Panc1 (cell line): Measurements from ENCODE around the gene NFIB. TPM values are rescaled to one million over a fixed set of nuclear protein-coding genes. Genes with fewer than 3 reads are reported as not detected.

Experiments used
- ATAC-seq: fragments of 200-7000 bp; cut with Tn5 transposase; 2 replicates; pipeline ENCODE4 v1.9.1; 2020; ENCODE audit warnings: mild to moderate bottlenecking, moderate library complexity
- BruUV-seq: library from RNA; stranded (reverse); fragments of 400-500 nt; replicated peaks from 2 replicates; lab custom pipeline; 2021; lab: Mats Ljungman, UMichigan
- CTCF ChIA-PET: fragments of 300-600 bp; sonication (Branson Sonifier 250); formaldehyde crosslinking; loops from one replicate; lab custom pipeline; 2022; ENCODE audit warnings: antibody characterized with exemption; lab: Charles Lee
- POLR2A ChIA-PET: fragments of 300-600 bp; sonication (Branson Sonifier 250); formaldehyde crosslinking; loops from one replicate; lab custom pipeline; 2022; ENCODE audit warnings: antibody characterized with exemption; lab: Charles Lee
- DNase-seq: peaks from one replicate; pipeline ENCODE4 v3.0.0-alpha.2; 2010; ENCODE audit warnings: low read depth, low spot score
- H3K27ac ChIP-seq: 2 replicates; pipeline ENCODE4 v1.5.1; 2011; ENCODE audit warnings: mild to moderate bottlenecking, low read length, inconsistent platforms
- H3K27me3 ChIP-seq: fragments of 200-500 bp; sonication (Bioruptor generic); 2 replicates; pipeline ENCODE4 v1.6.0; 2014; ENCODE audit warnings: low read length, inconsistent platforms; ENCODE audit not compliant: control insufficient read depth, insufficient read depth
- H3K36me3 ChIP-seq: fragments of 200-500 bp; sonication (Bioruptor generic); 2 replicates; pipeline ENCODE4 v1.5.1; 2014; ENCODE audit warnings: inconsistent platforms, mild to moderate bottlenecking, low read length, moderate library complexity; ENCODE audit not compliant: control insufficient read depth, insufficient read depth
- H3K4me1 ChIP-seq: 2 replicates; pipeline ENCODE4 v1.5.1; 2011; ENCODE audit warnings: inconsistent platforms, mild to moderate bottlenecking, low read length, moderate library complexity; ENCODE audit not compliant: control insufficient read depth, insufficient read depth
- H3K4me3 ChIP-seq, 2 experiments: 2 replicates each; pipeline ENCODE4 v1.5.1; 2011 to 2012; ENCODE audit warnings: low read depth in 2 of 2, low read length in 2 of 2, mild to moderate bottlenecking in 2 of 2, inconsistent platforms in 1 of 2, moderate library complexity in 1 of 2
- H3K9me3 ChIP-seq: fragments of 200-500 bp; sonication (Bioruptor generic); 2 replicates; pipeline ENCODE4 v1.5.1; 2014; ENCODE audit warnings: low read depth, mild to moderate bottlenecking, inconsistent platforms, low read length, moderate library complexity; ENCODE audit not compliant: control insufficient read depth, insufficient read depth
- POLR2AphosphoS5 ChIP-seq: IDR thresholded peaks from 2 replicates; pipeline ENCODE4 v1.6.1; 2012; ENCODE audit warnings: mild to moderate bottlenecking, low read depth, low read length, moderate library complexity
- SIN3A ChIP-seq: IDR thresholded peaks from 2 replicates; pipeline ENCODE4 v1.6.1; 2012; ENCODE audit warnings: low read depth, mild to moderate bottlenecking, low read length, moderate library complexity, borderline replicate concordance; ENCODE audit not compliant: insufficient read depth
- TCF7L2 ChIP-seq: IDR thresholded peaks from 2 replicates; pipeline ENCODE4 v1.6.1; 2011; ENCODE audit warnings: mild to moderate bottlenecking, low read depth, low read length, inconsistent platforms
- in situ Hi-C: cut with HindIII; loops from 2 replicates; pipeline ENCODE4 v1.10.0; 2016; ENCODE audit warnings: low sequenced_read_pairs, low pct_unique_long_range_greater_than_20kb
- intact Hi-C: fragments of 100-400 bp; cut with micrococcal nuclease; formaldehyde crosslinking; loops from one replicate; pipeline ENCODE4 v1.10.0; 2022; ENCODE audit not compliant: unreplicated experiment
- total RNA-seq: library from RNA; stranded (reverse); gene quantifications from one replicate; pipeline ENCODE4 v1.2.1, GENCODE V29; 2021; ENCODE audit not compliant: unreplicated experiment
- TF ChIP-seq, protein P1 (sequence below): fragments of 450-650 bp; IDR thresholded peaks from 2 replicates; pipeline ENCODE4 v1.5.1; 2017; ENCODE audit warnings: mild to moderate bottlenecking
- TF ChIP-seq, protein P2 (sequence below), 2 experiments: IDR thresholded peaks; 2 replicates each; pipeline ENCODE4 v1.6.1; 2011 to 2012; ENCODE audit warnings: low read depth in 2 of 2, control low read depth in 1 of 2, low read length in 1 of 2, mild to moderate bottlenecking in 1 of 2, moderate library complexity in 1 of 2; ENCODE audit not compliant: insufficient read depth in 1 of 2

Gene NFIB
- total RNA-seq, 1 experiment from 2014 or later = 26.7 TPM

DNA sequence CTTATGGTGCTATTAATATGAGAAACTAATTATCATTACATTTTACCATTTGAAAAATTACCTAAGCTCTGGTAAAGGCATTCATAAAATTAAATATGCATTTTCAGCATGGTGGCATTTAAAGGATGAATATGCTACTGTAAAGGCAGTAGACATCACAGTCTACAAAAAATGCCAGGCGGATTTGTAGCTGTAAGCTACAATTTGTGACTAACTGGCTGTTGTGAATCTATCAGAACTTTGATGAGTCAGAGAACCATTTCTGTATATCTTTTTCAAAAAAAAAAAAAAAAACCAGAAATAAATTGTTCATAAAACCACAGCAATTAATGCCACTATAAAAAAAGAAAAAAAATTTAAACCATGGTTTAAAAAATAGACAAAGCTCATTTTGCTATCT lies 186.3 kb downstream of the NFIB start:
- Histone ChIP-seq H3K4me1 (no peaks in the 10 kb centered on the region), H3K27ac (no peak overlapping the region), H3K27me3 (no peaks in the 10 kb centered on the region), H3K4me3 (no peak overlapping the region), H3K9me3 (no peaks in the 10 kb centered on the region), H3K36me3 (no peaks in the 10 kb centered on the region)
- DNase-seq = no peak
- intact Hi-C loops = no loop called here
- in situ Hi-C loops = no loop called here
- ChIA-PET CTCF (no interaction called here), POLR2A (no interaction called here)
- no peak for ATAC-seq
- TF ChIP-seq TCF7L2 (no peak), SIN3A (no peak), POLR2AphosphoS5 (no peak)
- BruUV-seq = no TSS peak

DNA sequence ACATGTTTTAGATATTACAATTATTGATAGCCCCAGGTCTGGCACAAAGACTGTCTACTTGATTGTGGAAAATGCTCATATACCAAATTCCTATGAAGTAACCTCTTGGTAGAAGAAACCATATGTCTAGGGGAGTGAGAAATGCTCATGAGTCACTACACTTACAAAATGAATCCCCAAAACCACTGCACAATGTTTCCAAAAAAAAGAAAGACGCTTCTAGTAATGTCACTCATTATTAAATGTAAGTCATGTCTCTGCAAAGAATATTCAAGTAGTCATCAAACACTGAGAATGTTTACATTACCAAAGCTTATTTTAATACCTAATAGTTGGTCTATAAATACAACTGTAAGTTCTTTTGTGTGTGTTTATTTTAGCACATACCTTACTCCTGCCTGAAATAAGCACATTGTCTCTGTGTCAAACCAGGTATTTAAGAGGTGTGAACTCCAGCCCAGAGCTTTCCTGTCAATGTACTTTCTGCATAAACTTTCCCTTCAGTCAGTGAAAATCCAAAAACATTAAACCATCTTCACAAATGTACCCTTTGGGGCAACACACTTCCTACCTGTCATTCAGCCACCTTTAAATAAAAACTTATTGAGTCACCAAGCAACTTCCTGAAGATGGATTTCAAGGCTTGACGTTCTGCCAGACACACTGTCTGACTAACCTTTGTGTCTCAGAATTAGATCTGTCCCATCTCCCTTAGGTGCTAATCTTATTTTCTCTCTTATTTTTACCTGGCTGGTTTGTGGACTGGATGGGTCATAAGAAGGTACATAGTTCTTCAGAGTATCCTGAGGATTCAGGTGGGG lies 194.0 kb downstream of the NFIB start:
- no peak for DNase-seq
- in situ Hi-C loops (no loop called here), intact Hi-C loops (no loop called here)
- ATAC-seq = no peak
- no peak overlapping the region for H3K27ac ChIP-seq
- H3K4me1 ChIP-seq = no peaks in the 10 kb centered on the region
- H3K36me3 ChIP-seq = no peaks in the 10 kb centered on the region; the same call in 1 of the 2 replicates
- CTCF ChIA-PET = no interaction called here
- BruUV-seq = no TSS peak
- H3K9me3 ChIP-seq = no peaks in the 10 kb centered on the region
- POLR2A ChIA-PET = no interaction called here
- TF ChIP-seq, protein P1, sequence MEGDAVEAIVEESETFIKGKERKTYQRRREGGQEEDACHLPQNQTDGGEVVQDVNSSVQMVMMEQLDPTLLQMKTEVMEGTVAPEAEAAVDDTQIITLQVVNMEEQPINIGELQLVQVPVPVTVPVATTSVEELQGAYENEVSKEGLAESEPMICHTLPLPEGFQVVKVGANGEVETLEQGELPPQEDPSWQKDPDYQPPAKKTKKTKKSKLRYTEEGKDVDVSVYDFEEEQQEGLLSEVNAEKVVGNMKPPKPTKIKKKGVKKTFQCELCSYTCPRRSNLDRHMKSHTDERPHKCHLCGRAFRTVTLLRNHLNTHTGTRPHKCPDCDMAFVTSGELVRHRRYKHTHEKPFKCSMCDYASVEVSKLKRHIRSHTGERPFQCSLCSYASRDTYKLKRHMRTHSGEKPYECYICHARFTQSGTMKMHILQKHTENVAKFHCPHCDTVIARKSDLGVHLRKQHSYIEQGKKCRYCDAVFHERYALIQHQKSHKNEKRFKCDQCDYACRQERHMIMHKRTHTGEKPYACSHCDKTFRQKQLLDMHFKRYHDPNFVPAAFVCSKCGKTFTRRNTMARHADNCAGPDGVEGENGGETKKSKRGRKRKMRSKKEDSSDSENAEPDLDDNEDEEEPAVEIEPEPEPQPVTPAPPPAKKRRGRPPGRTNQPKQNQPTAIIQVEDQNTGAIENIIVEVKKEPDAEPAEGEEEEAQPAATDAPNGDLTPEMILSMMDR = no peak
- TF ChIP-seq TCF7L2 (no peak), POLR2AphosphoS5 (no peak), SIN3A (no peak)
- TF ChIP-seq, protein P2, sequence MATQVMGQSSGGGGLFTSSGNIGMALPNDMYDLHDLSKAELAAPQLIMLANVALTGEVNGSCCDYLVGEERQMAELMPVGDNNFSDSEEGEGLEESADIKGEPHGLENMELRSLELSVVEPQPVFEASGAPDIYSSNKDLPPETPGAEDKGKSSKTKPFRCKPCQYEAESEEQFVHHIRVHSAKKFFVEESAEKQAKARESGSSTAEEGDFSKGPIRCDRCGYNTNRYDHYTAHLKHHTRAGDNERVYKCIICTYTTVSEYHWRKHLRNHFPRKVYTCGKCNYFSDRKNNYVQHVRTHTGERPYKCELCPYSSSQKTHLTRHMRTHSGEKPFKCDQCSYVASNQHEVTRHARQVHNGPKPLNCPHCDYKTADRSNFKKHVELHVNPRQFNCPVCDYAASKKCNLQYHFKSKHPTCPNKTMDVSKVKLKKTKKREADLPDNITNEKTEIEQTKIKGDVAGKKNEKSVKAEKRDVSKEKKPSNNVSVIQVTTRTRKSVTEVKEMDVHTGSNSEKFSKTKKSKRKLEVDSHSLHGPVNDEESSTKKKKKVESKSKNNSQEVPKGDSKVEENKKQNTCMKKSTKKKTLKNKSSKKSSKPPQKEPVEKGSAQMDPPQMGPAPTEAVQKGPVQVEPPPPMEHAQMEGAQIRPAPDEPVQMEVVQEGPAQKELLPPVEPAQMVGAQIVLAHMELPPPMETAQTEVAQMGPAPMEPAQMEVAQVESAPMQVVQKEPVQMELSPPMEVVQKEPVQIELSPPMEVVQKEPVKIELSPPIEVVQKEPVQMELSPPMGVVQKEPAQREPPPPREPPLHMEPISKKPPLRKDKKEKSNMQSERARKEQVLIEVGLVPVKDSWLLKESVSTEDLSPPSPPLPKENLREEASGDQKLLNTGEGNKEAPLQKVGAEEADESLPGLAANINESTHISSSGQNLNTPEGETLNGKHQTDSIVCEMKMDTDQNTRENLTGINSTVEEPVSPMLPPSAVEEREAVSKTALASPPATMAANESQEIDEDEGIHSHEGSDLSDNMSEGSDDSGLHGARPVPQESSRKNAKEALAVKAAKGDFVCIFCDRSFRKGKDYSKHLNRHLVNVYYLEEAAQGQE (IDR thresholded peaks at IDR 0.05; ENCODE audit: insufficient read depth in 1 of 2, low read depth in 2 of 2, low read length in 1 of 2) = no peak
- no peaks in the 10 kb centered on the region for H3K27me3 ChIP-seq
- H3K4me3 ChIP-seq = no peak overlapping the region

DNA sequence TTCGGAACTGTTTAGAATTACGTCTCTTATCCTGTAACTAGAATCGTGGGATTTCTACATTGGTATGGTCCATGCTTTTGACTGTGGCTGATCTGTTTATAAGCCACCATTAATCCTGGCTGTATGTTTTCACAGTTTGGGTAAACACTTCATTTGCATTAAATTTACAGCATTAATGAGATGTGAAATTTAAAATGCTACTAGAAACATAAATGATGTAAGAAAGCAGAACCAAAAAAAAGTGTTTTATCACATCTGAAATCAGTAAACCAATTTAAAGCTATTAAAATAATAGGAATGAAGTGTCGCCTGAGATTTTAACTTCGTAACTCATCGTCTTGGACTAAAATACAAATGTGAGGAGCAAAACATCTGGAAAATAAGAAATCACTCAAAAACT lies 201.7 kb downstream of the NFIB start:
- DNase-seq (no peak), ATAC-seq (no peak)
- in situ Hi-C loops = no loop called here
- intact Hi-C loops = no loop called here
- ChIA-PET POLR2A (no interaction called here), CTCF (no interaction called here)
- no peaks in the 10 kb centered on the region for H3K36me3 ChIP-seq
- no peaks in the 10 kb centered on the region for H3K9me3 ChIP-seq
- no TSS peak for BruUV-seq
- H3K4me3 ChIP-seq = no peak overlapping the region
- H3K4me1 ChIP-seq = no peaks in the 10 kb centered on the region
- H3K27ac ChIP-seq = no peak overlapping the region
- no peaks in the 10 kb centered on the region for H3K27me3 ChIP-seq
- no peak for TF ChIP-seq TCF7L2
- TF ChIP-seq, protein P2 (IDR thresholded peaks at IDR 0.05; ENCODE audit: insufficient read depth in 1 of 2, low read depth in 2 of 2, low read length in 1 of 2) = no peak
- TF ChIP-seq, protein P1 = no peak
- TF ChIP-seq SIN3A = no peak
- no peak for TF ChIP-seq POLR2AphosphoS5
